Neural cell (in vitro differentiated cells): ENCODE results near the gene KCNJ6. TPM values are rescaled to one million over a fixed set of nuclear protein-coding genes. Genes with fewer than 3 reads are reported as not detected.

ENCODE experiments used
- H2AFZ ChIP-seq: fragments of 200-600, 300-800 bp; sonication (generic), shearing (Covaris generic); 2 replicates; pipeline ENCODE4 v1.6.0; 2014; ENCODE audit warnings: low read depth, mild to moderate bottlenecking, antibody characterized with exemption, low read length, moderate library complexity
- H3F3A ChIP-seq: fragments of 200-600 bp; shearing (Covaris generic); 2 replicates; pipeline ENCODE4 v1.6.1; 2016; ENCODE audit warnings: mild to moderate bottlenecking, moderate library complexity, mixed read lengths, antibody characterized with exemption, low read length; ENCODE audit not compliant: insufficient read depth, poor library complexity, severe bottlenecking
- H3K27ac ChIP-seq: fragments of 200-600, 300-800 bp; sonication (generic), shearing (Covaris generic); 2 replicates; pipeline ENCODE4 v1.5.1; 2014; ENCODE audit warnings: mild to moderate bottlenecking, low read length, moderate library complexity
- H3K27me3 ChIP-seq: fragments of 300-800, 200-600 bp; sonication (generic), shearing (Covaris generic); 2 replicates; pipeline ENCODE4 v1.6.0; 2014; ENCODE audit warnings: mild to moderate bottlenecking, low read depth, low read length, moderate library complexity; ENCODE audit not compliant: insufficient read depth
- H3K36me3 ChIP-seq: fragments of 300-800, 200-600 bp; sonication (generic), shearing (Covaris generic); 2 replicates; pipeline ENCODE4 v1.5.1; 2014; ENCODE audit warnings: mild to moderate bottlenecking, antibody characterized with exemption, low read length, moderate library complexity; ENCODE audit not compliant: insufficient read depth
- H3K4me2 ChIP-seq: fragments of 300-800, 200-600 bp; sonication (generic), shearing (Covaris generic); 2 replicates; pipeline ENCODE4 v1.6.0; 2014; ENCODE audit warnings: mild to moderate bottlenecking, low read length
- H3K4me3 ChIP-seq: fragments of 300-800, 200-600 bp; sonication (generic), shearing (Covaris generic); 2 replicates; pipeline ENCODE4 v1.5.1; 2014; ENCODE audit warnings: mild to moderate bottlenecking, low read length, moderate library complexity
- H3K79me2 ChIP-seq: fragments of 200-600 bp; shearing (Covaris generic); replicated peaks from 2 replicates; pipeline ENCODE4 v1.6.0; 2014; ENCODE audit warnings: mild to moderate bottlenecking, low read length, moderate library complexity; ENCODE audit not compliant: insufficient read depth
- H3K9ac ChIP-seq: fragments of 300-800, 200-600 bp; sonication (generic), shearing (Covaris generic); 2 replicates; pipeline ENCODE4 v1.6.1; 2016; ENCODE audit warnings: mild to moderate bottlenecking, low read length, mixed read lengths
- H3K9me2 ChIP-seq: fragments of 200-600 bp; shearing (Covaris generic); 2 replicates; pipeline ENCODE4 v1.6.1; 2016; ENCODE audit warnings: mild to moderate bottlenecking, low read length, mixed read lengths; ENCODE audit not compliant: insufficient read depth
- H3K9me3 ChIP-seq: fragments of 200-600, 300-800 bp; sonication (generic), shearing (Covaris generic); 2 replicates; pipeline ENCODE4 v1.6.1; 2016; ENCODE audit warnings: mild to moderate bottlenecking, mixed run types, low read length, moderate library complexity, mixed read lengths
- H4K20me1 ChIP-seq: fragments of 200-600 bp; shearing (Covaris generic); 2 replicates; pipeline ENCODE4 v1.6.1; 2016; ENCODE audit warnings: mild to moderate bottlenecking, mixed run types; ENCODE audit not compliant: insufficient read depth
- CTCF ChIP-seq: fragments of 450-650 bp; IDR thresholded peaks from 2 replicates; pipeline ENCODE4 v1.5.1; 2014; ENCODE audit warnings: antibody characterized with exemption, mild to moderate bottlenecking, moderate library complexity; ENCODE audit not compliant: poor library complexity, severe bottlenecking
- EP300 ChIP-seq: fragments of 450-650 bp; conservative IDR thresholded peaks from 2 replicates; pipeline ENCODE4 v1.6.1; 2014; ENCODE audit warnings: antibody characterized with exemption, mild to moderate bottlenecking, moderate library complexity; ENCODE audit not compliant: poor library complexity, severe bottlenecking
- EZH2 ChIP-seq: fragments of 200-600, 300-800 bp; shearing (Covaris generic), sonication (generic); IDR thresholded peaks from 2 replicates; pipeline ENCODE4 v1.6.1; 2014; ENCODE audit warnings: antibody characterized with exemption, low read length, borderline replicate concordance, mild to moderate bottlenecking; ENCODE audit not compliant: insufficient read depth, poor library complexity, severe bottlenecking
- MXI1 ChIP-seq: fragments of 450-650 bp; conservative IDR thresholded peaks from 2 replicates; pipeline ENCODE4 v1.6.1; 2014; ENCODE audit warnings: antibody characterized with exemption, mild to moderate bottlenecking; ENCODE audit not compliant: poor library complexity, severe bottlenecking
- POLR2AphosphoS5 ChIP-seq: IDR thresholded peaks from 2 replicates; pipeline ENCODE4 v1.6.1; 2012
- RAD21 ChIP-seq: fragments of 450-650 bp; conservative IDR thresholded peaks from 2 replicates; pipeline ENCODE4 v1.6.1; 2014; ENCODE audit warnings: antibody characterized with exemption, mild to moderate bottlenecking, moderate library complexity
- SMC3 ChIP-seq: fragments of 450-650 bp; conservative IDR thresholded peaks from 2 replicates; pipeline ENCODE4 v1.6.1; 2014; ENCODE audit warnings: antibody characterized with exemption, mild to moderate bottlenecking, moderate library complexity; ENCODE audit not compliant: poor library complexity
- TAF1 ChIP-seq: IDR thresholded peaks from 2 replicates; pipeline ENCODE4 v1.6.1; 2012; ENCODE audit warnings: low read depth
- polyA plus RNA-seq: library from polyadenylated mRNA; depleted of rRNA; stranded (reverse); fragments of >200 nt; gene quantifications from 2 replicates; pipeline ENCODE4 v1.2.3, GENCODE V29; 2014
- TF ChIP-seq, protein P1 (sequence below): IDR thresholded peaks from 2 replicates; pipeline ENCODE4 v1.6.1; 2012; ENCODE audit warnings: borderline replicate concordance

The KCNJ6 gene
- polyA plus RNA-seq, 1 donor from 2014 or later: 1.7 TPM

- Histone ChIP-seq H3K79me2 (no peaks in the 10 kb centered on the region), H3K36me3 (no peaks in the 10 kb centered on the region), H3K9me3 (peaks cover 5% of the 10 kb centered on the region), H3K4me2 (no peak overlapping the region), H3K4me3 (no peak overlapping the region), H3K9me2 (no peaks in the 10 kb centered on the region), H3F3A (no peaks in the 10 kb centered on the region), H3K27me3 (no peaks in the 10 kb centered on the region), H3K27ac (no peak overlapping the region), H2AFZ (no peak overlapping the region), H4K20me1 (no peaks in the 10 kb centered on the region), H3K9ac (no peak overlapping the region)
- TF ChIP-seq RAD21 (no peak), EZH2 (no peak), CTCF (no peak), SMC3 (no peak), TAF1 (no peak), MXI1 (no peak), POLR2AphosphoS5 (no peak), EP300 (no peak)
- TF ChIP-seq, protein P1, sequence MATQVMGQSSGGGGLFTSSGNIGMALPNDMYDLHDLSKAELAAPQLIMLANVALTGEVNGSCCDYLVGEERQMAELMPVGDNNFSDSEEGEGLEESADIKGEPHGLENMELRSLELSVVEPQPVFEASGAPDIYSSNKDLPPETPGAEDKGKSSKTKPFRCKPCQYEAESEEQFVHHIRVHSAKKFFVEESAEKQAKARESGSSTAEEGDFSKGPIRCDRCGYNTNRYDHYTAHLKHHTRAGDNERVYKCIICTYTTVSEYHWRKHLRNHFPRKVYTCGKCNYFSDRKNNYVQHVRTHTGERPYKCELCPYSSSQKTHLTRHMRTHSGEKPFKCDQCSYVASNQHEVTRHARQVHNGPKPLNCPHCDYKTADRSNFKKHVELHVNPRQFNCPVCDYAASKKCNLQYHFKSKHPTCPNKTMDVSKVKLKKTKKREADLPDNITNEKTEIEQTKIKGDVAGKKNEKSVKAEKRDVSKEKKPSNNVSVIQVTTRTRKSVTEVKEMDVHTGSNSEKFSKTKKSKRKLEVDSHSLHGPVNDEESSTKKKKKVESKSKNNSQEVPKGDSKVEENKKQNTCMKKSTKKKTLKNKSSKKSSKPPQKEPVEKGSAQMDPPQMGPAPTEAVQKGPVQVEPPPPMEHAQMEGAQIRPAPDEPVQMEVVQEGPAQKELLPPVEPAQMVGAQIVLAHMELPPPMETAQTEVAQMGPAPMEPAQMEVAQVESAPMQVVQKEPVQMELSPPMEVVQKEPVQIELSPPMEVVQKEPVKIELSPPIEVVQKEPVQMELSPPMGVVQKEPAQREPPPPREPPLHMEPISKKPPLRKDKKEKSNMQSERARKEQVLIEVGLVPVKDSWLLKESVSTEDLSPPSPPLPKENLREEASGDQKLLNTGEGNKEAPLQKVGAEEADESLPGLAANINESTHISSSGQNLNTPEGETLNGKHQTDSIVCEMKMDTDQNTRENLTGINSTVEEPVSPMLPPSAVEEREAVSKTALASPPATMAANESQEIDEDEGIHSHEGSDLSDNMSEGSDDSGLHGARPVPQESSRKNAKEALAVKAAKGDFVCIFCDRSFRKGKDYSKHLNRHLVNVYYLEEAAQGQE: no peak
These were observed 111.0 kb downstream of the KCNJ6 start for GRCh38 chr21:37805266-37805665.

GRCh38 chr21:37804001-37804400 is 112.3 kb downstream of the KCNJ6 start:
- Histone ChIP-seq H3K36me3 (no peaks in the 10 kb centered on the region), H3K79me2 (no peaks in the 10 kb centered on the region), H3K27me3 (no peaks in the 10 kb centered on the region), H3K9me2 (no peaks in the 10 kb centered on the region), H2AFZ (no peak overlapping the region), H3K4me2 (no peak overlapping the region), H3K27ac (no peak overlapping the region), H3K9me3 (peaks cover 5% of the 10 kb centered on the region), H3K9ac (no peak overlapping the region), H3K4me3 (no peak overlapping the region), H4K20me1 (no peaks in the 10 kb centered on the region), H3F3A (no peaks in the 10 kb centered on the region)
- TF ChIP-seq POLR2AphosphoS5 (no peak), CTCF (no peak), SMC3 (no peak), RAD21 (no peak), EP300 (no peak), MXI1 (no peak), EZH2 (no peak), TAF1 (no peak)
- TF ChIP-seq, protein P1: no peak
